Measurements from ENCODE around the gene CD86. TPM values are rescaled to one million over a fixed set of nuclear protein-coding genes. Genes with fewer than 3 reads are reported as not detected.

CD86 gene
- total RNA-seq, 6 experiments from 2014 or later: 0.97 to 6.7 (median 3.4) TPM

- H3K36me3 ChIP-seq: no peaks in the 10 kb centered on the region
- intact Hi-C loops (cut with DNase I): no loop called here
- no peaks in the 10 kb centered on the region for H3K9me3 ChIP-seq
- ATAC-seq (peak in 3 of 4 donors; percentile 64 to 69 (median 66)), DNase-seq (no peak)
- H3K27me3 ChIP-seq: no peaks in the 10 kb centered on the region
- 64% methylated on average over 3 of the region's 4 CpGs for WGBS (ENCODE audit: insufficient coverage, low coverage, low lambda C conversion rate, missing lambda C conversion rate)
- H3K4me1 ChIP-seq: no peaks in the 10 kb centered on the region
- no peak overlapping the region for H3K27ac ChIP-seq
- no peak overlapping the region for H3K4me3 ChIP-seq
- no peak for TF ChIP-seq POLR2A (IDR thresholded peaks at IDR 0.05)
- TF ChIP-seq CTCF (IDR thresholded peaks at IDR 0.05): no peak
These were observed 36.6 kb downstream of the CD86 start for GRCh38 chr3:122091602-122092295.

- TF ChIP-seq CTCF (IDR thresholded peaks at IDR 0.05) (peak; percentile 14 to 34 (median 14)), POLR2A (IDR thresholded peaks at IDR 0.05) (no peak)
- peak; percentile 24 to 54 (median 46) for DNase-seq
- intact Hi-C loops (cut with DNase I): no loop called here
- Histone ChIP-seq H3K4me1 (no peaks in the 10 kb centered on the region), H3K27ac (no peak overlapping the region), H3K27me3 (no peaks in the 10 kb centered on the region), H3K36me3 (no peaks in the 10 kb centered on the region), H3K4me3 (no peak overlapping the region), H3K9me3 (no peaks in the 10 kb centered on the region)
- 49% methylated on average over 2 of the region's 2 CpGs for WGBS (ENCODE audit: insufficient coverage, low coverage, low lambda C conversion rate, missing lambda C conversion rate)
- ATAC-seq: peak; percentile 50 to 81 (median 68)
These were observed 37.5 kb downstream of the CD86 start for GRCh38 chr3:122092460-122093165.

DNA sequence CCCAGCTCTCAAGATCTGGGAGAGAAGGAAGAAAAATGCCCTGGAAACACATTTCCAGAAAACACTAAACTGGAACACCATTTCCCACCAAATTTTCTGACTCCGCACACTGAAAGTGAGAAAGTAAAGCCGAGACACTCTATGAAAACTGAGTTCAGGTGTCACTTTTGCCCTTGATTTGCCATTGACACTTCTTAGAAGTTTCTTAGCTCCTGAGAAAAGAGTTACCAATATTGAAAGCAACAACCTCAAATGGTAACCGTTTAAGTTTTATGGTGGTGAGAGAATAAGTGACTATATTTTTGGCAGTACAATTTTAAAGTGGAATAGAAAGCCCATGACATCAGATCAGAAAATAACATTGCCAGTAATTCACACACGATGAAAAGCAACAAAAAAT lies 39.0 kb downstream of the CD86 start:
- DNase-seq (no peak), ATAC-seq (no peak)
- TF ChIP-seq CTCF (IDR thresholded peaks at IDR 0.05): no peak
- no peak for TF ChIP-seq POLR2A (IDR thresholded peaks at IDR 0.05)
- Histone ChIP-seq H3K4me3 (no peak overlapping the region), H3K27ac (no peak overlapping the region), H3K9me3 (no peaks in the 10 kb centered on the region), H3K36me3 (no peaks in the 10 kb centered on the region), H3K27me3 (no peaks in the 10 kb centered on the region), H3K4me1 (no peaks in the 10 kb centered on the region)
- WGBS (ENCODE audit: insufficient coverage, low coverage, low lambda C conversion rate, missing lambda C conversion rate): 79% methylated on average over 4 of the region's 4 CpGs
- intact Hi-C loops (cut with DNase I): no loop called here

DNA sequence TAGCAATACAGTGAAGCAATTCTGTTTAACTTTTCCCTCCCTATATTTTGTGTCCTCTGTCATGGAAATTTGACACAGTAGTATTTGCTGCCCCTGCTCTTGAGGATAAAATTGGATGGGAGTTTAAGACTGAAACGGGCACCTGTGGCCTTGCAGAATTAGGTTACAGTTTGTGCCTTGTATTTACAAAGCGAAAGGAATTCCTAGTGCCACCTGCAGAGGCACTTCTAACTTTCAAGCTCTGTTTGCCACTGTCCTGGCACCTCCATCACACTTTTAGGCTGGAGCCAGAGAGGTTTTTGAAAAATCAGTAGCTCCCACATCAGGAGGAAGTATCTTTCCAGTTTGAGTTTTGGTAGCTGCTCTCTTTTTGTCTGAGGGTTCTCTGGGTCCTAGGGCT lies 39.5 kb downstream of the CD86 start:
- Histone ChIP-seq H3K4me1 (no peaks in the 10 kb centered on the region), H3K4me3 (no peak overlapping the region), H3K27ac (no peak overlapping the region), H3K9me3 (no peaks in the 10 kb centered on the region), H3K36me3 (no peaks in the 10 kb centered on the region), H3K27me3 (no peaks in the 10 kb centered on the region)
- ATAC-seq (no peak), DNase-seq (no peak)
- TF ChIP-seq POLR2A (IDR thresholded peaks at IDR 0.05): no peak
- TF ChIP-seq CTCF (IDR thresholded peaks at IDR 0.05): no peak
- WGBS (ENCODE audit: insufficient coverage, low coverage, low lambda C conversion rate, missing lambda C conversion rate): 83% methylated on average over 1 of the region's 2 CpGs
- intact Hi-C loops (cut with DNase I): loop anchor here in 1 of 2 donors (5.0 kb wide), 1 partner anchor 168 kb away; no protein-coding TSS in a partner anchor

All from right lobe of liver (tissue), 6 donors.